Right ventricle myocardium inferior (tissue), 1 donor: ENCODE data around the gene HLA-DRA. TPM values are rescaled to one million over a fixed set of nuclear protein-coding genes. Genes with fewer than 3 reads are reported as not detected.

ENCODE experiments used
- ATAC-seq: fragments of 200-7000 bp; cut with Tn5 transposase; one replicate; pipeline ENCODE4 v1.9.1; 2020; ENCODE audit warnings: mild to moderate bottlenecking, moderate library complexity
- DNase-seq: peaks from one replicate; pipeline ENCODE4 v3.0.0; 2021; ENCODE audit errors: missing footprints
- intact Hi-C: fragments of 100-400 bp; cut with DNase I; formaldehyde crosslinking; loops from one replicate; pipeline ENCODE4 v1.11.0; 2022
- long read RNA-seq: library from polyadenylated mRNA; unstranded; transcript quantifications from one replicate; pipeline ENCODE4 v2.0.0, GENCODE V29; 2021
- total RNA-seq: library from RNA; stranded (reverse); fragmentation: NEBNext Ultra II Directional; extraction: Animal tissue kit (Norgen Biotek cat#: 25700); gene quantifications from one replicate; pipeline ENCODE4 v1.2.1, GENCODE V29; 2021
- donor health status: DM: no; HTN: yes; CAD: no; lungs with severe emphysema.

HLA-DRA gene
- 99.2 TPM for total RNA-seq
- long read RNA-seq, transcript HLA-DRA-202 (5 exons, 1,280 nt), result major isoform, 24 of 27 reads
- long read RNA-seq, partial matches to known transcripts, result 3 of 27 reads
- long read RNA-seq, other reads (novel, unspliced or antisense), result 0 of 27 reads

GRCh38 chr6:32439602-32440214, at the start of gene HLA-DRA:
TSS of gene HLA-DRA (plus strand) at chr6:32439887. CDS start at chr6:32439951, 64 bp downstream.
- ATAC-seq (peak; percentile 79), DNase-seq (no peak)
- intact Hi-C loops, result no loop called here

DNA sequence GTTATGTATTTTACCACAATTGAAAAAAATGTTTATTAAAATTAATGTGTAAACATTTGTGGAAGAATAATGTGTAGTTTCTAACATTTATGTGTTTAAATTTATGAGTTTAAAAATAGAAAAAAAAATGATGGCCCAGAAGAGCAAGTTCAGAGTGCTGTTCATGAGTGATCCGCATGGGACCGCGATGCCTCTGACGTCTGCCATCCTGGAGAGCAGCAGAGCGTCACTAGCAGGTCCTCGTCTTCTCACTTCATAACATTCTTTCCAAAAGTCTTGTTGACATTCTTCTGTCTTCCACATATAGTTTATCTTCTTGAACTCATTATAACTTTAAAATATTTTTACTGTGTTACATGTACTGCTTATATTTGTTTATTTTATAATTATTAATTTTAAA, 48.2 kb upstream of the HLA-DRA start:
- no peak for DNase-seq
- intact Hi-C loops, result no loop called here
- no peak for ATAC-seq

- peak; percentile 37 for ATAC-seq
- intact Hi-C loops, result loop anchor here (2.0 kb wide), 1 partner anchor 139 kb away; no protein-coding TSS in a partner anchor
- DNase-seq, result no peak
These were observed 45.8 kb upstream of the HLA-DRA start for GRCh38 chr6:32393665-32394420.

DNA sequence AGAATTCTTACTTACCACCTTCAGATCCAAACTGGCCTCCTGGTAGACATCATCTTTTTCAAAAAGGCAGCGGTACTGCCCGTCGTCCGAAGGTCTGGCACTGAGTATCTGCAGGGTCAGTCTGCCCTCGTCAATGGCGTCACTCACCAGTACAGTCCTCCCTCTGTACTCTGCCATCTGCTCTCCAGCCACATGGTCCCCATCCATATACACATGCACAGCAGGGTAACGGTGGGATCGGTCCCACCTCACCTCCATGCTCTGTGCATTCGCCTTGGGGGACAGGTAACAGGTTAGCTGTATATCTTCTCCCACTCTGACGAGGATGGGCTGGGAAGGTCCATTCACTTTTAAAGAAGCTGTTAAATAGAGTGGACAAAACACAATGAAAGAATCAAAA, 43.7 kb upstream of the HLA-DRA start:
- no peak for ATAC-seq
- no peak for DNase-seq
- intact Hi-C loops, result no loop called here

DNA sequence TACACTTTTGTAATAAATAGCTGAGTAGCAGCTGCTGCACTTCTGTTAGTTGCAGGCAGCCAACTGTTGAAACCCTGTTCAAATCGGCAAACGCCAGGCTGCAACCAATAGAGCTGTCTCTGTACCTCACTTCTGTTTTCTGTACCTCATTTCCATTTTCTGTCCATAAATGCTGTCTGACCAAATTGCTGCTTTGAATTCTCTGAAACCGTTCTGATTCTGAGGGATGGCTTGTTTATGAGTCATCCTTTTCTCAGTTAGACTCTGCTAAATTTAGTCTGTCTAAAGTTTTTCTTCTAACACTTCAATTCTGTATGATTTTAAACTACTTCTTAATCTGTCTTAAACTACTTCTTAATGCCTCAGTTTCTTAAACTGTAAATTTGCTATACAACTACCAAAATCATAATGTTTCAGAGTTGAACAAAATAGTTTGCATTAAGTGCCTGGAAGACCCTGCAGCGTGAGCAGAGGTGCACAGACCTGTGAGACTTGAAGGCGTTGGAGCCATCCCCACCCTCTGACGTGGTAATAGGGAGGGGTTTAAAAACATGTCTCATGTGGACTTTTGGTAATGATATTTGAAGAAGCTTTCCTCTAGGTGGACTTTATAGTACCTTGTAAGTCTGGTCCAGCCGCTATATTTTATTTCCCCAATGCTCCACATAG, 42.3 kb upstream of the HLA-DRA start:
- DNase-seq, result no peak
- no peak for ATAC-seq
- intact Hi-C loops, result no loop called here

- intact Hi-C loops, result no loop called here
- no peak for ATAC-seq
- no peak for DNase-seq
These were observed 38.3 kb upstream of the HLA-DRA start for GRCh38 chr6:32401284-32401963.

- no peak for DNase-seq
- ATAC-seq, result no peak
- intact Hi-C loops, result no loop called here
These were observed 36.9 kb upstream of the HLA-DRA start for GRCh38 chr6:32402812-32403211.

- ATAC-seq (no peak), DNase-seq (no peak)
- intact Hi-C loops, result no loop called here
These were observed 34.0 kb upstream of the HLA-DRA start for GRCh38 chr6:32405656-32406055.

DNA sequence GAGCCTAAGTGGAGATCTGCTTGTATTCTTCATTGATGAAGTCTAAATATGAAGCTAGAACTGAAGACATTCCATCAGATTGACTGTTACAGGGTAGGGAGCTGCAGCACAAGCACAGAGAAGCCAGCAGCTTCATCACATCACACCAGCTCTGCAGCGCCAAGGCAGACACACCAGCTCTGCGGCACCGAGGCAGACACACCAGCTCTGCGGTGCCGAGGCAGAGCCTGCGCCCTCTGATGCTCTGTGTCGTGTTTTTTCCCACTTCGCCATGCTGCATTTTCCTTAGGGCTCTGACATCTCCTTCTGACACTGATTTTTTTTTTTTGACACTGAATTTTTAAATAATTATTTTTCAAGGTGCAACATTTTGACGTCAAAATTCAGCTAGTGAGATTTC, 33.5 kb upstream of the HLA-DRA start:
- intact Hi-C loops, result no loop called here
- no peak for DNase-seq
- no peak for ATAC-seq

DNA sequence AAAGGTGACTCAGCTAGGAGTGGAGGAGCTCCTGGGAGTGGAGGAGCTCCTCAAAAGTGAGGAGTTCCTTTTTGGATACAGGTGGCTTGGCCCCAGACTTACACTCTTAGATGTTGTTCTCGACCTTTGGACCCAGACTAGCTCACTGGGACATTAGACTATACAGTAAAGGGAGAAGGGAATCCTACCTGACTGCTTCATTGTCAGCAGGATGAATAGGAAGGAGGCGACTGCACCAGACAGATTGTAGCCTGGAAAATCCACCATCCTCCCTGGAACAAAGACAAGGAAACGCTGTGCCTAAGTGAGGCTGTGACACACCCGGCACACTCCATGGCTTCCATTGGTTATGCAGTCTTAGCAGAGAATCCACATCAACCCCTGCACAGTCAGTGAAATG, 32.8 kb upstream of the HLA-DRA start, which contains the start of gene BTNL2:
BTNL2 (minus strand) TSS at position 325 of the 400 bp plus-strand sequence; CDS start at position 267, 58 bp downstream.
- intact Hi-C loops, result no loop called here
- ATAC-seq (no peak), DNase-seq (no peak)

GRCh38 chr6:32410906-32411305, 28.8 kb upstream of the HLA-DRA start:
- ATAC-seq, result no peak
- intact Hi-C loops, result loop anchor here (5.0 kb wide), 1 partner anchor 164 kb away; no protein-coding TSS in a partner anchor

GRCh38 chr6:32411566-32412327, 27.9 kb upstream of the HLA-DRA start:
- ATAC-seq (no peak), DNase-seq (no peak)
- intact Hi-C loops, result loop anchor here (2.0 to 5.0 kb wide), 3 partner anchors 164 to 457 kb away; no protein-coding TSS in a partner anchor

More at GRCh38 chr6:32410906-32411305, 28.8 kb upstream of the HLA-DRA start:
- DNase-seq, result no peak

DNA sequence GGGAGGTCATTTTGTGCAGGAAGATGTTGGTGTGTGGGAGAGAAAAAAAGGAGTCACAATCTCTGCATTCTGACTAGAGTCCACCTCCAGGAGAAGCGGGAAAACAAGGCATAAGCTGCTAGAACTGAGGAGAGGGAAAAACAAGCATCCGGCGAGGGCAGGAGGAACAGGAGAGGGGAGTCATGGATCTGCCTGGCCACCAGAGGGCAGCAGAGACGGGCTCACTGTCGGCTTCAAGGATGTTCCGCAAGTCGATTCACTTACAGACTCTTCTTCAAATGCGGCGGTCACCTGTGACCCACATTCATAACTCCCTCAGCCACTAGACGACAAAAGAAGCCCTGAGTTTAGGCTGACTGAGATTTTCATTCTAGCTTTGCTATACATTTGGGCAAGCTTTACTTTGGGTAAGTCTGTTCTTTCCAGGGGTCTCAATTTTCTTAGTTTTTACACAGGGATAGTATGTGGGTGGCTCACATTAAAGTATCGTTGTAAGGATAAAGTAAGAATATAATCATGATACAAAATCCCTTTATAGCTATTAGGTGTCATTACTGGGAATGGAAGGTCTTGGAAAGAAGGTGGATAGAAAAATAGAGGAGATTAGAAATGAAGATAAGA, 26.1 kb upstream of the HLA-DRA start:
- intact Hi-C loops, result loop anchor here (1.0 to 5.0 kb wide), 4 partner anchors 166 to 455 kb away; no protein-coding TSS in a partner anchor
- peak; percentile 81 for DNase-seq
- ATAC-seq, result peak; percentile 73

DNA sequence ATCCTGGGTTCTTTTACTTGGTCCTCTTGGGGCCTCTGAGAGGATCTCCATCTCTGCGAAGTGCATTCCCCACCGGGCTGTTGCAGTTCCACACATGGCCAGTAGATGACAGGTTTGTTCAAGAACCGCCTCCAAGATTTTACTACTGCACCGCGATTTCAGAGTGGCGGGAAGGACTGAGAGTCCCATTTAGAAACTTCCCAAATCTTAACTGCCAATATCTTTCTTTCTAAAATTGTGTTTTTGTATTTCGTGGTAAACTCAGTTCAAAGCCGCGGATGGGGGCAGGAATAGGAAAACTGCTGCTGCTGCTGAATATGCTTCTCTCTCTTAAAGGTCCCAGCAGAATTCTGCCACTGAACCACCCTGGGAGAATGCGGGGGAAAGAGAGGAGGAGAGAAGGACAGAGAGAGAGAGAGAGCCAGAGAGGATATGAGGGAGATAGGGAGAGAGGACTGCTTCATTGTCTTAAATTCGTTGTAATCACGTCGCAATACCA, 24.1 kb upstream of the HLA-DRA start:
- DNase-seq (no peak), ATAC-seq (peak; percentile 74)
- intact Hi-C loops, result no loop called here

GRCh38 chr6:32416036-32416435, 23.7 kb upstream of the HLA-DRA start:
- intact Hi-C loops, result no loop called here
- no peak for ATAC-seq
- DNase-seq, result no peak

- DNase-seq (no peak), ATAC-seq (no peak)
- intact Hi-C loops, result no loop called here
These were observed 14.9 kb upstream of the HLA-DRA start for GRCh38 chr6:32424589-32425300.

DNA sequence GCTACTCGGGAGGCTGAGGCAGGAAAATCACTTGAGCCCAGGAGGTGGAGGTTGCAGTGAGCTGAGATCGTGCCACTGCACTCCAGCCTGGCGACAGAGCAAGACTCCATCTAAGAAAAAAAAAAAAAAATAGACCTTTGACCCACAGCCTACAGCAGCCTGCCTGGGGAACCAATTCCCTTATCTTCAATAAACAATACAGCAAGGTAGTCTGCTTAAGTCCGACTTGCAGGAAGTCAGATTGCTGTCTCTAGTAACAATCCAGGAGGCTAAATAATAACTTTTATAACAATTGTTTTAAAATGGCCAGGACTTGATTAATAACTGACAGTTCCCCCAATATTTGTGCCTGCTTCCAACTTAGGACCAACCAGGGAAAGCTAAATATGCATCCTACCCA, 13.3 kb upstream of the HLA-DRA start:
- intact Hi-C loops, result no loop called here
- ATAC-seq, result no peak

More for the DNA sequence above, 13.3 kb upstream of the HLA-DRA start:
- no peak for DNase-seq
